ENCODE results near the gene ZBTB49. TPM values are rescaled to one million over a fixed set of nuclear protein-coding genes. Genes with fewer than 3 reads are reported as not detected.
"Not testable (repeated sequence)": the region's sequence is repeated elsewhere in the genome, so short reads cannot be mapped to it uniquely, and the experiment has no call there.

The ZBTB49 gene
- total RNA-seq, 3 donors from 2014 or later: 3.5 to 8.9 (median 8.4) TPM

DNA sequence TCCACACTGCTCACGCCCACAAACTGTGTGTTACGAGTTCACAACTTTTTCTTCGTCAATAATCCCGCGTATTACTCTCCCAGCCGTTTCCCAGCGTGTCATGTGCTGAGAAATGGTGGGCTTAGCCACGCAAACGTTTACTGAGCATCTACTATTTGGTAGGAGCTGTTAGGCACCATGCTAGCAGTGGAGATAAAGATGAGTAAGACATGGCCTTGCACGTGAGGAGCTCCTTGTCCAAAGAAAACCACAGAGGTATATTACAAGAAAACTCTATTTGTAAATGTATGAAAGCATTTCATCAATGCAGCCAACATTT is 41.2 kb upstream of the ZBTB49 start:
- TF ChIP-seq, protein P1, sequence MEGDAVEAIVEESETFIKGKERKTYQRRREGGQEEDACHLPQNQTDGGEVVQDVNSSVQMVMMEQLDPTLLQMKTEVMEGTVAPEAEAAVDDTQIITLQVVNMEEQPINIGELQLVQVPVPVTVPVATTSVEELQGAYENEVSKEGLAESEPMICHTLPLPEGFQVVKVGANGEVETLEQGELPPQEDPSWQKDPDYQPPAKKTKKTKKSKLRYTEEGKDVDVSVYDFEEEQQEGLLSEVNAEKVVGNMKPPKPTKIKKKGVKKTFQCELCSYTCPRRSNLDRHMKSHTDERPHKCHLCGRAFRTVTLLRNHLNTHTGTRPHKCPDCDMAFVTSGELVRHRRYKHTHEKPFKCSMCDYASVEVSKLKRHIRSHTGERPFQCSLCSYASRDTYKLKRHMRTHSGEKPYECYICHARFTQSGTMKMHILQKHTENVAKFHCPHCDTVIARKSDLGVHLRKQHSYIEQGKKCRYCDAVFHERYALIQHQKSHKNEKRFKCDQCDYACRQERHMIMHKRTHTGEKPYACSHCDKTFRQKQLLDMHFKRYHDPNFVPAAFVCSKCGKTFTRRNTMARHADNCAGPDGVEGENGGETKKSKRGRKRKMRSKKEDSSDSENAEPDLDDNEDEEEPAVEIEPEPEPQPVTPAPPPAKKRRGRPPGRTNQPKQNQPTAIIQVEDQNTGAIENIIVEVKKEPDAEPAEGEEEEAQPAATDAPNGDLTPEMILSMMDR (IDR thresholded peaks at IDR 0.05): no peak
- no peak overlapping the region for H3K4me3 ChIP-seq

DNA sequence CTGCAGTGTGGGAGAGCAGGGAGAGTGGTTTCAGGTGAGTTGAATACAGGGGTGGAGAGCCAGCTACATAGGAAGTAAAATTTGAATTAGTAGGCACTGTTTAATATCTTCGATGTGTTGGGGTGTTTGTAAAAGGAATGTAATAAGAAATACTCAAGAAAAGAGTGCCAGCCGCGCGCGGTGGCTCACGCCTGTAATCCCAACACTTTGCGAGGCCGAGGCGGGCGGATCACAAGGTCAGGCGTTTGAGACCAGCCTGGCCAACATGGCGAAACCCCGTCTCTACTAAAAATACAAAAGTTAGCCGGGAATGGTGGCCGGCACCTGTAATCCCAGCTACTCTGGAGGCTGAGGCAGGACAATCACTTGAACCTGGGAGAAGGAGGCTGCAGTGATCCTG is 40.7 kb upstream of the ZBTB49 start:
- H3K36me3 ChIP-seq (ENCODE audit: low read depth); intact Hi-C loops (cut with DNase I, micrococcal nuclease); H3K4me3 ChIP-seq; ATAC-seq; H3K9me3 ChIP-seq; DNase-seq: not testable (repeated sequence)
- H3K4me1 ChIP-seq (ENCODE audit: low read depth): peaks cover 18% of the 10 kb centered on the region

More for the DNA sequence above, 41.2 kb upstream of the ZBTB49 start:
- ATAC-seq (no peak), DNase-seq (no peak)
- Histone ChIP-seq H3K9me3 (no peaks in the 10 kb centered on the region), H3K36me3 (ENCODE audit: low read depth) (no peaks in the 10 kb centered on the region), H3K4me1 (ENCODE audit: low read depth) (peaks cover 18% of the 10 kb centered on the region)
- intact Hi-C loops (cut with DNase I, micrococcal nuclease): no loop called here

DNA sequence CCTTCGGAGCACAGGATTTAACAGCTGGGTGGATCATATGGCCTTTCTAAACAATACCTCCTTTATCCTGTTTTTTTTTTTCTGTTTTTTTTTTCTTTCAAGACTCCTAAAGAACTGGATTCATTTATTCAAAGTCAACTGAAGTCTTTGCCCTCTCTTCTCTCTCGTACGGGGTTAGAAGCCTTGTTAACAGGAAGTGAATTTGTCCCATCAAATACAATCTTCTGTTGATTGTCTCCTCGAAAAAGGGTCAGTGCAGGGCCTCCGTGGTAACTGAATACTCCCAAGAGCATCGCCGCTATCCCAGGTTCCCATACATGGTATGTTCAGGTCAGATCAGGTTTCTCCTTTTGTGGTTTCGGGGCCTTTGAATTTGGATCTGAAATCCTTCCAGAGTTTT is 40.2 kb upstream of the ZBTB49 start:
- Histone ChIP-seq H3K36me3 (ENCODE audit: low read depth) (no peaks in the 10 kb centered on the region), H3K9me3 (no peaks in the 10 kb centered on the region), H3K4me1 (ENCODE audit: low read depth) (peaks cover 18% of the 10 kb centered on the region), H3K4me3 (no peak overlapping the region)
- DNase-seq (no peak), ATAC-seq (no peak)
- intact Hi-C loops (cut with DNase I, micrococcal nuclease): loop anchor here (5.0 to 10.0 kb wide), 2 partner anchors 85 to 87 kb away; no protein-coding TSS in a partner anchor
- TF ChIP-seq, protein P1 (IDR thresholded peaks at IDR 0.05): no peak

DNA sequence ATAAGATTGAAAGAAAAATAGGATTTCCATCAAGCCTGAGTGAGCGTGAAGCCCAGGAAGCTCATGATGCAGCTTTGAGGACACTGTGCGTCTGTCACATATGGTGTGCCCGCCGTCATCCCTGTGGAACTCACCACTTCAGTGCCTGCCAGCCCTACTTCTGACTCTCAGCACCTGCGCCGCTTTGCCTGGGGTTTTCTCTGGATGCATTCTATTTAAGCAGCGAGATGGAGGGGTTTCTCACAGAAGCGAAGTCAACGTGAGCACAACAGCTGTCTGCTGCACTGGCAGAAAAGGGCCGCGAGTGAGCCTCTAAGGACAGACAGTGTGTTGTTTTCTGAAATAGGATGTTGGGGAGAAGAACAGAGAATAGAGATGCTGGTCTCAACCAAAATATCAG is 35.9 kb upstream of the ZBTB49 start:
- Histone ChIP-seq H3K4me1 (ENCODE audit: low read depth) (peaks cover 2% of the 10 kb centered on the region), H3K9me3 (no peaks in the 10 kb centered on the region), H3K36me3 (ENCODE audit: low read depth) (no peaks in the 10 kb centered on the region), H3K4me3 (no peak overlapping the region)
- intact Hi-C loops (cut with DNase I, micrococcal nuclease): loop anchor here (5.0 to 10.0 kb wide), 2 partner anchors 81 to 83 kb away; no protein-coding TSS in a partner anchor
- DNase-seq: no peak
- TF ChIP-seq, protein P1 (IDR thresholded peaks at IDR 0.05): no peak
- no peak for ATAC-seq

DNA sequence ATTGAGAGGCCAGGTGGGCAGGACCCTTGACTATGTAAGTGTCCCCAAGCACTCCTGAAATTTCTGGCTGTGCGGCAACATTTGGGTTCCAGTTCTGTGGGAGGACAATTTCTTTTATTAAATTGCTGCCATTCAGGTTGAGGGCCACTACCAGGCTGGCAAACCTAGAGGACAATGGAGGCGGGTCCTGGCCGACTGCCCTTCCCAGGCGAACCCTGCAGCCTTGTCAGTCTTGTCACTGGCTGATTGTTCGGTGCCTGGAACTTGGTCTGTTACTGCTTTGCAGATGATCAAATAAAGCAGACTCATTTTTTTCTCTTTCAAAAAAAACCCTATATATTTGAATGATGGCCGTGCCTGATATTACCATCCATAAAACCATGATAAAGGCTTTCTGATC is 35.4 kb upstream of the ZBTB49 start:
- TF ChIP-seq, protein P1 (IDR thresholded peaks at IDR 0.05): no peak
- no peaks in the 10 kb centered on the region for H3K9me3 ChIP-seq
- DNase-seq (no peak), ATAC-seq (no peak)
- peaks cover 2% of the 10 kb centered on the region for H3K4me1 ChIP-seq (ENCODE audit: low read depth)
- no peaks in the 10 kb centered on the region for H3K36me3 ChIP-seq (ENCODE audit: low read depth)
- no peak overlapping the region for H3K4me3 ChIP-seq
- intact Hi-C loops (cut with DNase I, micrococcal nuclease): loop anchor here (5.0 to 10.0 kb wide), 2 partner anchors 80 to 83 kb away; no protein-coding TSS in a partner anchor

DNA sequence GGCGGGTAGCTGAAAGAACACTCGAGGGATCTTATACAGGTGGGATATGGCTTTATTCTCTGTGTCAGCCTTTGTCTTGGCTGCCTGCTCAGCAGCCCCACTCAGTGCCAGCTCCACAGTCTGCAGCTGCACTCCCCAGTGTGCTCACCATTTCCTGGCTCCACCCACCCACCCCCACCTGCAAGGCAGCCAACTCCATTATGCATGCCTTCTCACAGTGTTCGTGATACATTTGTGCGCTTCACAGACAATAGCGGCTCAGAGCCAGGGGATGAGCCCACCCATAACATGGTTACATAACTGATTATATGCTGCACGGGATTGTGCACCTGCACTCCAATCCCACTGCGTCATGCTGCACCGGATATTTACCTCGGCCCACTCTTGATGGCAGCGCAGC is 33.3 kb upstream of the ZBTB49 start:
- no peak for DNase-seq
- H3K4me1 ChIP-seq (ENCODE audit: low read depth): peaks cover 2% of the 10 kb centered on the region
- H3K36me3 ChIP-seq (ENCODE audit: low read depth): no peaks in the 10 kb centered on the region
- TF ChIP-seq, protein P1 (IDR thresholded peaks at IDR 0.05): no peak
- ATAC-seq: no peak
- H3K4me3 ChIP-seq: no peak overlapping the region
- H3K9me3 ChIP-seq: no peaks in the 10 kb centered on the region
- intact Hi-C loops (cut with DNase I, micrococcal nuclease): loop anchor here in 1 of 2 donors (10.0 kb wide), 1 partner anchor 78 kb away; no protein-coding TSS in a partner anchor

DNA sequence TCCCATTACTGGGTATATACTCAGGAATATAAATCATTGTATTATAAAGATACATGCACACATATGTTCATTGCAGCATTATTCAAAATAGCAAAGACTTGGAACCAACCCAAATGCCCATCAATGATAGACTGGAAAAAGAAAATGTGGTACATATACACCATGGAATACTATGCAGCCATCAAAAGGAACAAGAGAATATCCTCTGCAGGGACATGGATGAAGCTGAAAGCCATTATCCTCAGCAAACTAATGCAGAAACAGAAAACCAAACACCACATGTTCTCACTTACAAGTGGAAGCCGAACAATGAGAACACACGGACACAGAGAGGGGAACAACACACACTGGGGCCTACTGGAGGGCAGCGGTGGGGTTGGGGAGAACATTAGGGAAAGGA is 32.3 kb upstream of the ZBTB49 start:
- not testable (repeated sequence) for H3K36me3 ChIP-seq (ENCODE audit: low read depth); ATAC-seq; DNase-seq; H3K9me3 ChIP-seq; H3K4me3 ChIP-seq; H3K4me1 ChIP-seq (ENCODE audit: low read depth)
- intact Hi-C loops (cut with DNase I, micrococcal nuclease): loop anchor here in 1 of 2 donors (10.0 kb wide), 1 partner anchor 77 kb away; no protein-coding TSS in a partner anchor
